Adrenal gland (tissue), 12 donors: Measurements from ENCODE around the gene PIK3CB. TPM values are rescaled to one million over a fixed set of nuclear protein-coding genes. Genes with fewer than 3 reads are reported as not detected.

Experiments
- DNase-seq, 7 donors: peaks; one replicate each; pipeline ENCODE4 v3.0.0-alpha.2; 2019 to 2020
- H3K27ac ChIP-seq, 5 donors: fragments of 200-600 bp; sonication (generic) in 4 of 5; 1 replicate in 3 of 5; 2 replicates in 2 of 5; pipeline versions ENCODE4 v1.5.1 to v1.8.0; 2016 to 2020; ENCODE audit warnings: mild to moderate bottlenecking in 1 of 5
- H3K27me3 ChIP-seq: fragments of 200-600 bp; 2 replicates; pipeline ENCODE4 v1.8.0; 2021
- H3K36me3 ChIP-seq, 2 donors: fragments of 200-600 bp; replicated peaks in 1 of 2; 1 replicate in 1 of 2; 2 replicates in 1 of 2; pipeline versions ENCODE4 v1.5.1 to v1.8.0; 2018 to 2022
- H3K4me1 ChIP-seq, 2 donors: fragments of 200-600 bp; replicated peaks in 1 of 2; 1 replicate in 1 of 2; 2 replicates in 1 of 2; pipeline versions ENCODE4 v1.5.1 to v1.8.0; 2018 to 2021
- H3K4me3 ChIP-seq, 4 donors: fragments of 200-600 bp; sonication (generic) in 3 of 4; one replicate each; pipeline ENCODE4 v1.5.1; 2016 to 2018
- H3K9me3 ChIP-seq, 3 donors: fragments of 200-600 bp; sonication (generic) in 1 of 3; replicated peaks in 1 of 3; 1 replicate in 2 of 3; 2 replicates in 1 of 3; pipeline versions ENCODE4 v1.5.1 to v1.8.0; 2016 to 2021
- POLR2A ChIP-seq, 2 donors: fragments of 450-650 bp; IDR thresholded peaks; one replicate each; pipeline ENCODE4 v1.6.1; 2017; ENCODE audit warnings: antibody characterized with exemption in 2 of 2, mild to moderate bottlenecking in 2 of 2, moderate library complexity in 1 of 2
- WGBS, 4 donors: extraction: QIAGEN DNeasy Blood & Tissue Kit in 2 of 4; methylation state at CpG; one replicate each; pipeline versions ENCODE4 v1.1.5 to v1.1.7; 2013 to 2017; 5-methylcytosine and 5-hydroxymethylcytosine counted together
- intact Hi-C, 2 donors: fragments of 100-400 bp; cut with DNase I; formaldehyde crosslinking; loops; one replicate each; pipeline versions ENCODE4 v1.14.1 to v1.15.0; 2022 to 2023
- polyA plus RNA-seq, 3 donors: library from polyadenylated mRNA; stranded (reverse); fragments of 200-250 nt in 2 of 3; fragments of 350-450 nt in 1 of 3; fragmentation: Illumina TruSeq in 1 of 3; extraction: RNeasy Lipid Tissue Mini Kit (QIAGEN cat#74804) in 1 of 3; gene quantifications; one replicate each; pipeline ENCODE4 v1.2.3, GENCODE V29; 2013 to 2014
- total RNA-seq, 9 donors: library from RNA; depleted of rRNA in 4 of 9; stranded (reverse); fragments of >200 nt in 4 of 9; fragments of 120-200 nt in 1 of 9; fragmentation: NEBNext Ultra II Directional in 1 of 9; extraction: Animal tissue kit (Norgen Biotek cat#: 25700) in 1 of 9; gene quantifications; one replicate each; pipeline versions ENCODE4 v1.1.0 to v1.2.4, GENCODE V29; 2013 to 2023
- TF ChIP-seq, protein P1 (sequence below), 6 experiments: fragments of 450-650 bp in 4 of 6; fragments of 200-600 bp in 2 of 6; sonication (generic) in 1 of 6; IDR thresholded peaks; 1 replicate in 5 of 6; 2 replicates in 1 of 6; pipeline versions ENCODE4 v1.5.1 to v1.8.0; 2016 to 2021; ENCODE audit warnings: antibody characterized with exemption in 6 of 6, mild to moderate bottlenecking in 2 of 6, moderate library complexity in 1 of 6
- donor health status: healthy with polysubstance abuse.
- donor health status: Bipolar disorder and iron deficiency.
- donor health status: DM: yes; HTN: yes; CAD: no.
- donor health status: DM: no; HTN: no; CAD: no.
- donor health status: DM: no; HTN: no; CAD: no.
- donor health status: DM: yes; HTN: yes; CAD: no.

Gene PIK3CB
- total and polyA plus RNA-seq, 12 donors: 4.6 to 26.0 (median 15.5) TPM

DNA sequence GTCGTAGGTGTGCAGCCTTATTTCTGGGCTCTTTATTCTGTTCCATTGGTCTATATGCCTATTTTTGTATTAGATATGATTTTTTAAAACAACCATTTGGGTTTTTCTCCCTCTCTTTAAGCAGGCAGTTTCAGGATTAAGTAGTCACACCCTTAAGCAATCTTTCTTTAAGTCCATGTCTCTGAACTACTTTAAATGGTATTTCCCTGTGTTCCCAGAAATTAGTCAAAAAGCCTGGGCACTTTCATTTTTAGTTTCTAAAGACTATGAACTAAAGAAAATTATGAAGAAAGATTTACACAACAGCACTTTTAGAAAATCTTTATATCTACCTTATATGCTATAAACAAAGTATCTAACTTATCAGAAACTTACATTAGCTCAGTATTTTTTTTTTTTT lies 115.9 kb downstream of the PIK3CB start:
- Histone ChIP-seq H3K9me3 (no peaks in the 10 kb centered on the region), H3K27me3 (no peaks in the 10 kb centered on the region), H3K4me3 (no peak overlapping the region), H3K27ac (no peak overlapping the region), H3K4me1 (no peaks in the 10 kb centered on the region), H3K36me3 (no peaks in the 10 kb centered on the region)
- no peak for TF ChIP-seq POLR2A (IDR thresholded peaks at IDR 0.05)
- TF ChIP-seq, protein P1, sequence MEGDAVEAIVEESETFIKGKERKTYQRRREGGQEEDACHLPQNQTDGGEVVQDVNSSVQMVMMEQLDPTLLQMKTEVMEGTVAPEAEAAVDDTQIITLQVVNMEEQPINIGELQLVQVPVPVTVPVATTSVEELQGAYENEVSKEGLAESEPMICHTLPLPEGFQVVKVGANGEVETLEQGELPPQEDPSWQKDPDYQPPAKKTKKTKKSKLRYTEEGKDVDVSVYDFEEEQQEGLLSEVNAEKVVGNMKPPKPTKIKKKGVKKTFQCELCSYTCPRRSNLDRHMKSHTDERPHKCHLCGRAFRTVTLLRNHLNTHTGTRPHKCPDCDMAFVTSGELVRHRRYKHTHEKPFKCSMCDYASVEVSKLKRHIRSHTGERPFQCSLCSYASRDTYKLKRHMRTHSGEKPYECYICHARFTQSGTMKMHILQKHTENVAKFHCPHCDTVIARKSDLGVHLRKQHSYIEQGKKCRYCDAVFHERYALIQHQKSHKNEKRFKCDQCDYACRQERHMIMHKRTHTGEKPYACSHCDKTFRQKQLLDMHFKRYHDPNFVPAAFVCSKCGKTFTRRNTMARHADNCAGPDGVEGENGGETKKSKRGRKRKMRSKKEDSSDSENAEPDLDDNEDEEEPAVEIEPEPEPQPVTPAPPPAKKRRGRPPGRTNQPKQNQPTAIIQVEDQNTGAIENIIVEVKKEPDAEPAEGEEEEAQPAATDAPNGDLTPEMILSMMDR (IDR thresholded peaks at IDR 0.05): no peak
- DNase-seq: no peak
- 93 to 100% (median 97%) methylated on average over 1 of the region's 1 CpG for WGBS, 4 donors
- intact Hi-C loops: no loop called here

DNA sequence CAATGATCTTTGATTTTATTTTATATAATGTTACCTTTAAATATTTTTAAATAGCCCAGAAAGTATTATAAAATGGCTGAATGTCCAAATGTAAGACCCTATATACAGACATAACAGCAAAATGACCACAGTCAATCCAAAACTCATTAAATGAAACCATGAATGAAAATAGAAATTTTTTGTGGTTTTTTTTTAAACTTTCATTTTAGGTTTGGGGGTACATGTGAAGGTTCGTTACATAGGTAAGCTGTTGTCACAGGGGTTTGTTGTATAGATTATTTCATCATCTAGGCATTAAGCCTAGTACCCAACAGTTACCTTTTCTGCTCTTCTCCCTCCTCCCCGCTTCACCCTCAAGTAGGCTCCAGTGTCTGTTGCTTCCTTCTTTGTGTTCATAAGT lies 117.4 kb downstream of the PIK3CB start:
- Histone ChIP-seq H3K27me3 (no peaks in the 10 kb centered on the region), H3K36me3 (no peaks in the 10 kb centered on the region), H3K4me1 (no peaks in the 10 kb centered on the region), H3K4me3 (no peak overlapping the region), H3K27ac (no peak overlapping the region), H3K9me3 (no peaks in the 10 kb centered on the region)
- 90 to 98% (median 96%) methylated on average over 2 of the region's 2 CpGs for WGBS, 4 donors
- no peak for DNase-seq
- TF ChIP-seq, protein P1 (IDR thresholded peaks at IDR 0.05): no peak
- TF ChIP-seq POLR2A (IDR thresholded peaks at IDR 0.05): no peak
- intact Hi-C loops: no loop called here

DNA sequence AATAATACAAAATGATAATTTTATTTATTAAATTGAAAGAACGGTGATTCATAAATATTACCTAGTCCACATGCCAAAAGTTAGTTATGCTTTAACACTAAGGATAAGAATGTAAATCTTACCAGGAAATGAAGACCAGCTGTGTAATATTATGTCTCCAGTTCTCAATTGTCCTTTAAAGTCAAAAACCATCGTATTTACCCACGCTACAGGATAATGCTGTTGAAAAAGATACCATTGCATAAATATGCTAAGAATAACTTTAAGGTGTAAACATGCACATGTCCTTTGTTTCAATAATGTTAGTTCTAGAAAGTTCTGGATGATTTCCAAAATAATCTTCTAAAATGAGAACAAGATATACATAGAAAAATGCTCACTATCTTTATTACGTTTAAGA lies 122.6 kb downstream of the PIK3CB start:
- DNase-seq: no peak
- Histone ChIP-seq H3K27ac (no peak overlapping the region), H3K36me3 (no peaks in the 10 kb centered on the region), H3K4me3 (no peak overlapping the region), H3K27me3 (no peaks in the 10 kb centered on the region), H3K9me3 (no peaks in the 10 kb centered on the region), H3K4me1 (no peaks in the 10 kb centered on the region)
- intact Hi-C loops: no loop called here
- TF ChIP-seq, protein P1 (IDR thresholded peaks at IDR 0.05): no peak
- no peak for TF ChIP-seq POLR2A (IDR thresholded peaks at IDR 0.05)
- WGBS, 4 donors: 90 to 96% (median 92%) methylated on average over 4 of the region's 4 CpGs

DNA sequence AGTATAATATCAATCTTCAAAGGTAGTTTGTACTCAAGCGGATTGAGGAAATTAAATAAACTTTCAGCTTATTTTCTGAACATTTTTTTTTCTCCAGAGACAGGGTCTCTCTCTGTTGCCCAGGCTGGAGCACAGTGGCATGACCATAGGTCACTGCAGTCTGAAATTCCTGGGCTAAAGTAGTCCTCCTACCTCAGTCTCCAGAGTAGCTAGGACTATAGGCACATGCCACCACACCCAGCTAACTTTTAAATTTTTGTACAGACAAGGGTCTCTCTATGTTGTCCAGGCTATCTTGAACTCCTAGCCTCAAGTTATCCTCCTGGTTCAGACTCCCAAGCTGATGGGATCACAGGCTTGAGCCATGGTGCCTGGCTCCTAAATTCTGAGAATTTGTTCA lies 129.1 kb downstream of the PIK3CB start:
- Histone ChIP-seq H3K27me3 (no peaks in the 10 kb centered on the region), H3K4me1 (peaks cover 0 to 4% of the 10 kb centered on the region in 2 donors), H3K9me3 (no peaks in the 10 kb centered on the region), H3K36me3 (no peaks in the 10 kb centered on the region), H3K4me3 (no peak overlapping the region), H3K27ac (no peak overlapping the region)
- intact Hi-C loops: no loop called here
- no peak for DNase-seq
- TF ChIP-seq, protein P1 (IDR thresholded peaks at IDR 0.05): no peak
- no peak for TF ChIP-seq POLR2A (IDR thresholded peaks at IDR 0.05)
- WGBS, 4 donors: 96 to 100% (median 98%) methylated on average over 1 of the region's 1 CpG
